Tibial nerve (tissue), 3 donors: Measurements from ENCODE around the gene SMIM8.

Experiments
- POLR2A ChIP-seq, 2 donors: fragments of 450-650 bp; IDR thresholded peaks; one replicate each; pipeline ENCODE4 v1.6.1; 2017; ENCODE audit warnings: antibody characterized with exemption in 2 of 2, mild to moderate bottlenecking in 2 of 2, moderate library complexity in 2 of 2
- TF ChIP-seq, protein P1 (sequence below), 5 experiments: fragments of 200-600 bp in 3 of 5; fragments of 450-650 bp in 2 of 5; sonication (generic) in 3 of 5; IDR thresholded peaks; one replicate each; pipeline ENCODE4 v1.5.1; 2016 to 2019; ENCODE audit warnings: antibody characterized with exemption in 5 of 5, mild to moderate bottlenecking in 3 of 5, moderate library complexity in 2 of 5

DNA sequence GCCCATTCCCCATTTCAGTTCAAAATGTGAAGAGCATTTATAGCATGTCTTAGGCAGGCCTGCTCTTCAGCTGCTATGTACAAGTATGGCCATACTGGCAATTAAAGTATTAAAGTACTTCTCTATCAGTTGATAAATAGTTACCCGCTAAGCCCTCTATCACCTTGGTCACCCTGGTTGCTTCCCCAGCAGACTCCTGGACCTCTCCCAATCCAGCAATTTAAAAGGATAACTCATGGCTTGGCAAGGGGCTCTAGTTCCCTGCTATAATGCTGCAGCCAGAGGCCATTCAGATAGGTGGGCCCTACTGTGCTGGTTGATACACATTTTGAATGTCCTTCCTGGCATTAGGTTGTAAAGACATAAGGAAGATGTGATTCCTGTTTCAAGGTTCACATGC lies 29.2 kb downstream of the SMIM8 start:
- TF ChIP-seq, protein P1, sequence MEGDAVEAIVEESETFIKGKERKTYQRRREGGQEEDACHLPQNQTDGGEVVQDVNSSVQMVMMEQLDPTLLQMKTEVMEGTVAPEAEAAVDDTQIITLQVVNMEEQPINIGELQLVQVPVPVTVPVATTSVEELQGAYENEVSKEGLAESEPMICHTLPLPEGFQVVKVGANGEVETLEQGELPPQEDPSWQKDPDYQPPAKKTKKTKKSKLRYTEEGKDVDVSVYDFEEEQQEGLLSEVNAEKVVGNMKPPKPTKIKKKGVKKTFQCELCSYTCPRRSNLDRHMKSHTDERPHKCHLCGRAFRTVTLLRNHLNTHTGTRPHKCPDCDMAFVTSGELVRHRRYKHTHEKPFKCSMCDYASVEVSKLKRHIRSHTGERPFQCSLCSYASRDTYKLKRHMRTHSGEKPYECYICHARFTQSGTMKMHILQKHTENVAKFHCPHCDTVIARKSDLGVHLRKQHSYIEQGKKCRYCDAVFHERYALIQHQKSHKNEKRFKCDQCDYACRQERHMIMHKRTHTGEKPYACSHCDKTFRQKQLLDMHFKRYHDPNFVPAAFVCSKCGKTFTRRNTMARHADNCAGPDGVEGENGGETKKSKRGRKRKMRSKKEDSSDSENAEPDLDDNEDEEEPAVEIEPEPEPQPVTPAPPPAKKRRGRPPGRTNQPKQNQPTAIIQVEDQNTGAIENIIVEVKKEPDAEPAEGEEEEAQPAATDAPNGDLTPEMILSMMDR (IDR thresholded peaks at IDR 0.05), result no peak
- no peak for TF ChIP-seq POLR2A (IDR thresholded peaks at IDR 0.05)
